Stimulated activated CD8-positive, alpha-beta memory T cell treated with anti-CD3 and anti-CD28 coated beads, Interleukin-2, amount 100 ng/mL, for 1 hour (primary cell): ENCODE measurements around the gene DBNL.

Source experiments
- DNase-seq, 2 donors: peaks; one replicate each; pipeline ENCODE4 v3.0.0-alpha.2; 2020; ENCODE audit warnings: low read depth in 2 of 2

The DBNL gene

DNA sequence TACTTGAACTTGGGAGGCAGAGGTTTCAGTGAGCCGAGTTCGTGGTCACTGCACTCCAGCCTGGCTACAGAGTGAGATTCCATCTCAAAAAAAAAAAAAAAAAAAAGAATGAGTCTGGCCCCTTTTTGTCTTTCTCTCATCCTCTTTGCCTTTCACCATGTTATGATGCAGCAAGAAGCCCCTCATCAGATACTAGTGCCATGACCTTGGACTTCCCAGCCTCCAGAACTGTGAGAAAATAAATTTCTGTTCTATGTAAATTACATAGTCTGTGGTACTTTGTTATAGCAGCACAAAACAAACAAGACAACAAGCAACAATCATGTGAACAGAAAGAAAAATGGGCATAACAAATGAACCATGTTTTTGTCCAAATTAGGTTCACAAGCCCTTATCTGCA, 2.3 kb upstream of the DBNL start:
- DNase-seq: no peak

DNA sequence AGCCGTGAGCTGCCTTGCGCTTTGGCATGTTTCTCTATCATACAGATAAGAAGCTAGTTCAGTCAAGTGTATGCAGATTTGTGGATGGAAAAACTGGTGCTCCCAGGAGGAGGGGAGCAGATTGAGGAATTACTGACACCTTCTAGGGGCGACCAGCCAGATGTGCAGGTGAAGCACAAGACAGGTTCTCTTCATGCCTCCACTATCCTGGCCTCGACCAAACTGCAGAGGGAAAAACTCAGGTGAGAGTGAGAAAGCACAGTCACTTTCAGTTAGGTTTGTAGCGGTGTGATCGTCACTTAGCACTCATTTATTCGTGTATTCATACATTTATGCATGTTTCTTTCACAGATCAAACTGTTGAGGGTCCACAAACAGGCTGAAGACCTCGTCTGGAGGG, 600 bp upstream of the DBNL start:
- DNase-seq: no peak

DNA sequence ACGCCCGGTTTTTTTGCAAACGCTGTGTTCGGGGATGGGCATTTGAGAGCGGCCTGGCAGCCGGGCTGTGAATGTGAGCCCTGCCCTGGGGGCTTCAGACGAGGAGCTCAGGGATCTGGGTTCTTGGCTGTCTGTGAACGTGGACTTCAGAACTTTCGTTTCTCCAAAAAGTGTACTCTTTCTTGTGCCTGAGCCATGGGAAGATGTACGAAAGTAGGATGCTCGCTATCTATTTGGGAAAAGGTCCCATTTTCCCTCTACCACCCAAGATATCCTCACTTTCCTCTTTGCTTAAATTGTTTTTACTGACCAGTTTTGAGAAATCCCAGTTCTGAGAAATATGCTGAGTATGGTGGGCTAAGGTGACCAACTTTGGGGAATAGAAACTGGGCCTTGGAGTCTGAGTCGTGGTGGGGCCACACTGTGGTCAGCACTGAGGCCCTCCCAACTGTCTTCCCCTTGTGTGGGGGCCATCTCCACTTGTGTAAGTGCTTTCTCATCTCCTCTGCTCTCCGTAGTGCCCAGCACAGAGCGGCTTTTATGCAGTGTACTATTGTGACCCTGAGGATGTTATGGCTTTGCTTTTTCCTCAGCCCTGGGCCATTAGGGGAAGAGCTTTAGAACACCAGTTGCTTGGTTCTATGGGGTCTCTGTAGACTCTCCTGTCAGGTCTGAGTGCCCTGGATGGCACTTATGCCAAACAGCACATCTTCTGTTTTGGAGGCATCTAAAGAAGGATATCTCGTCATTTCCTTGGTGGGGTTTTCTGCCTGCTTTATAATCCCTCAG, 918 bp downstream of the DBNL start:
- no peak for DNase-seq

- no peak for DNase-seq
Measured at GRCh38 chr7:44046321-44047061, 2.0 kb downstream of the DBNL start.

GRCh38 chr7:44048031-44048795, 3.7 kb downstream of the DBNL start:
- no peak for DNase-seq

- no peak for DNase-seq
Measured at GRCh38 chr7:44050121-44050914, 5.8 kb downstream of the DBNL start.

GRCh38 chr7:44050915-44051560, 6.5 kb downstream of the DBNL start:
- no peak for DNase-seq

- DNase-seq: no peak
Measured at GRCh38 chr7:44051611-44052220, 7.2 kb downstream of the DBNL start.

DNA sequence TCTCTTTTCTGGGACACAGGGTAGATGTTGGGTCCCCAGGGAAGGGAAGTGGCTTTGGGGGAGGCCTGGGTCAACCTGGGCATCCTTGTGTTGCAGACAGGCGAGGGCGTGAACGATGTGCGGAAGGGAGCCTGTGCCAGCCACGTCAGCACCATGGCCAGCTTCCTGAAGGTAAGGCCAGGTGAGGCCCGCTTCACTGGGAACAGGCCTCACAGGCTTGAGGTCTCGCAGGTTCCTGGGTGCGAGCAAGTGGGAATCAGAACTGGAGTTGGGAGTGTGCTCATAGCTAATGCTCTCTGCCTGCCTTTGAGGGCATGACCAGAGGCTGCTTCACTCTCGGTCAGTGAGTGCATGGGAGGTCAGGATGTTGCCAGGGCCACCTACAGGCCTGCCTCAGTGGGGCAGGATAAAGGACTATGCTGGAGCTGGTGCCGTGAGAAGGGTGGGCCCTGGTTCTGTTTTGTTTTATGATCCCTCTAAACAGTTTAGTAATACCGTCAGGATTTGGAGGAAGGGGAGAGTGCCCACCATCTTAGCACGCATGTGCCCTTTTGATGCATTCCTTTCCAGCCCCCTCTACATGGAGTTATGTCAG, 8.4 kb downstream of the DBNL start:
- DNase-seq: no peak

- DNase-seq: no peak
Measured at GRCh38 chr7:44056681-44057080, 12.2 kb downstream of the DBNL start.

GRCh38 chr7:44057181-44057848, 12.8 kb downstream of the DBNL start:
- DNase-seq: no peak

- no peak for DNase-seq
Measured at GRCh38 chr7:44057849-44058758, 13.6 kb downstream of the DBNL start.

- DNase-seq: no peak
Measured at GRCh38 chr7:44058759-44059218, 14.3 kb downstream of the DBNL start.

DNA sequence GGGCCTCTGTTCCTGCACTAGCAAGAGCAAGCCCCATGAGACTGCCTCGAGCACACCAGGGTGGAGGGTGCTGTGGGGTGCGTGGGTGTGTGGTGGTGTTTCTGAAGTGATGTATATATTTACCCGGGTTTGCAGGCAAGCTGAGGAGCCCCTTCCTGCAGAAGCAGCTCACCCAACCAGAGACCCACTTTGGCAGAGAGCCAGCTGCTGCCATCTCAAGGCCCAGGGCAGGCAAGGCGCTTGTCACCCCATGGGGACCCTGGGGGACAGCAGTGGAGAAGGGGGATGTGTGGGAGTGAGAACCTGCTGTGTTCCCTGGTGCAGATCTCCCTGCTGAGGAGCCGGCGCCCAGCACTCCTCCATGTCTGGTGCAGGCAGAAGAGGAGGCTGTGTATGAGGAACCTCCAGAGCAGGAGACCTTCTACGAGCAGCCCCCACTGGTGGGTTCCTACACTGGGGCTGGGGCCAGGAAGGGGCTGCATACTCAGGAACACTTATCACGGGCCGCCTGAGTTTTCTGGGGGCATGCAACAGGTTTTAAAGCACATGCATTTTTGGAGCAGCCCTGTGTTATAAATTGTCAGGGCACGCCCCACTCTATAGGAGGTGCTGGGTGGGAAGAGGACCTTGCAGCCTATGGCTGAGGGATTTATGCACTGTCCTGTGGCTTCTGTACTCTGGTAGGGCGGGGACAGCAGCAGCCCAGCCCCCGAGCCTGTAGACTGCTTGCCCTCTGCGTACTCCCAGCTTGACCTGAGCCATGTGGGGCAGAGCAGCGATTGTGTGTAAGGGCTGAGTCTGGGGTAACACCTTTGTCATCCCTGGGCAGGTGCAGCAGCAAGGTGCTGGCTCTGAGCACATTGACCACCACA, 15.0 kb downstream of the DBNL start:
- DNase-seq: no peak

DNA sequence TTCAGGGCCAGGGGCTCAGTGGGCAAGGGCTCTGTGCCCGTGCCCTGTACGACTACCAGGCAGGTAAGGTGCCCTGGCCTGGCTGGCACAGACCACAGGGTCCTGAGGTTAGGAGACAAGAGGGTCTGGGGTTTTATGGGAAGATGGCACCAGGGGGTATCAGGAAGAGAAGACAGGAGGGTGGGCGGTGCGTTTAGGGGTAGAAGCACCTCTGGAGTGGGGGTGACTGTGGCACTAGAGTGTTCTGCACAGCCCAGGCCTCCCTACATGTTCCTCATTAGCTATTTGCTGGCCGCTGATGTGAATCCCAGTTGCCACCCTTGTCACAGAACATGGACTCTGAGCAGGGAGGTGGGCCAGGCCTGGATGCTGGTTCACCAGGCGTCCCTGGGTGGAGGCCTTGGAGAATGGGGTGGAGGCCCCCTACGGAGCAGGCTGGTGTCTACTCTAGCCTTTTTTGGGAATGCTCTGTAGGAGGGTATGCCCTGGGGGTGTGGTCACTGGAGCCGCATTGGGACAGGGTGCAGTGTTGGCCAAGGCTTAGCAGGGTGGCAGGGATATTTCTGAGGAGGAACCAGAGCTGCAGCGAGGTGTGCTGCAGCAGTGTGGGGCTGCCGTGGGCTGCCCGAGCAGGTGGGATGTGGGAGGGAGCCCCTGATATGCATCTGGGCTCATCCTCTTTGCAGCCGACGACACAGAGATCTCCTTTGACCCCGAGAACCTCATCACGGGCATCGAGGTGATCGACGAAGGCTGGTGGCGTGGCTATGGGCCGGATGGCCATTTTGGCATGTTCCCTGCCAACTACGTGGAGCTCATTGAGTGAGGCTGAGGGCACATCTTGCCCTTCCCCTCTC, 15.8 kb downstream of the DBNL start:
- no peak for DNase-seq

DNA sequence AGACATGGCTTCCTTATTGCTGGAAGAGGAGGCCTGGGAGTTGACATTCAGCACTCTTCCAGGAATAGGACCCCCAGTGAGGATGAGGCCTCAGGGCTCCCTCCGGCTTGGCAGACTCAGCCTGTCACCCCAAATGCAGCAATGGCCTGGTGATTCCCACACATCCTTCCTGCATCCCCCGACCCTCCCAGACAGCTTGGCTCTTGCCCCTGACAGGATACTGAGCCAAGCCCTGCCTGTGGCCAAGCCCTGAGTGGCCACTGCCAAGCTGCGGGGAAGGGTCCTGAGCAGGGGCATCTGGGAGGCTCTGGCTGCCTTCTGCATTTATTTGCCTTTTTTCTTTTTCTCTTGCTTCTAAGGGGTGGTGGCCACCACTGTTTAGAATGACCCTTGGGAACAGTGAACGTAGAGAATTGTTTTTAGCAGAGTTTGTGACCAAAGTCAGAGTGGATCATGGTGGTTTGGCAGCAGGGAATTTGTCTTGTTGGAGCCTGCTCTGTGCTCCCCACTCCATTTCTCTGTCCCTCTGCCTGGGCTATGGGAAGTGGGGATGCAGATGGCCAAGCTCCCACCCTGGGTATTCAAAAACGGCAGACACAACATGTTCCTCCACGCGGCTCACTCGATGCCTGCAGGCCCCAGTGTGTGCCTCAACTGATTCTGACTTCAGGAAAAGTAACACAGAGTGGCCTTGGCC, 16.6 kb downstream of the DBNL start:
- no peak for DNase-seq
